HG02970 (cell line): ENCODE measurements around the gene RAB8B.

Source experiments
- ATAC-seq: cut with Tn5 transposase; IDR thresholded peaks from one replicate; pipeline ENCODE4 v1.9.1; 2021; ENCODE audit warnings: mild to moderate bottlenecking, moderate library complexity, moderate number of reproducible peaks; ENCODE audit not compliant: unreplicated experiment, low FRiP score

RAB8B gene

DNA sequence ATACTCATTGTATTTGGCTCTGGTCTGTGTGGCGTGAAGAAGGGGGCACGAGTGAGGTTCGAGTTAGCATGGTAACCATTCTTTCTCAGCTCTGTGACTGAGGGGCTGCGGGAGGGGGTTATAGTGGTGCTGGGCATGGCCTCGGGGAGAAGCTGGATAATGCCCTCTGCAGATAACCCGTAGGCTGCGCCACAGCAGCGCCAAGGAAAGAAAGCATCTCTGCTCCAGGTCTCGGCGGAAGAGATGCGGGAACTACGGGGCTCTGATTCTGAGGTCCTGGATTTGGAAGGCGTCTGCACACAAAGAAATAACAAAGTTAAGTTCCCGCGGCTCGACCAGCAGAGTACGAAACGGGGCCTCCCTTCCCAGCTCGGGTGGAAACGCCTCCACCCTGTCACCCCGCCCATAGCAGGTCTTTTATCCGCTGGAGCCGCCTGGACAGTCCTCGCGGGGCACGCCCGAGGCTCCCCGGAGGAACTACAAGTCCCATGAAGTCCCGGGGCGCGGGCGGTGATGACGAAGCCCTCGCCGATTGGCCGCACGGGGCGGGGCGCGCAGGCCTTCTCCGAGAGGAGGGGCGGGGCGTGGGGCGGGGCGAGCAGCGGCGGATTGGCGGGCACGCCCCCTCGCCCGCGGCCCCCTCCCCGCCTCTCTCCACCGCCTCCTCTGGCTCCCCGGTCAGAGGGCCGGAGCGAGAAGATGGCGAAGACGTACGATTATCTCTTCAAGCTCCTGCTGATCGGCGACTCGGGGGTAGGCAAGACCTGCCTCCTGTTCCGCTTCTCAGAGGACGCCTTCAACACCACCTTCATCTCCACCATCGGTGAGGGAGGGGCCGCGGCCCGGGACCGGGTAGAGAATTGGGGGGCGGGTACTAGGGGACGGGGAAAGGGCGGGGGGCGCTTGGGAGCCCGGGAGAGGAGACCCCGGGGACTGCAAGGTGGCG, at the start of gene RAB8B:
TSS of gene RAB8B (plus strand) at position 681 of the 946 bp plus-strand sequence. CDS start at position 700, 19 bp downstream.
- ATAC-seq = peak; percentile 77

GRCh38 chr15:63140936-63141335, 48.5 kb upstream of the RAB8B start:
- no peak for ATAC-seq

GRCh38 chr15:63145426-63145825, 44.0 kb upstream of the RAB8B start:
- no peak for ATAC-seq

GRCh38 chr15:63146684-63147083, 42.7 kb upstream of the RAB8B start:
- ATAC-seq = no peak

GRCh38 chr15:63151665-63152064, 37.7 kb upstream of the RAB8B start:
- no peak for ATAC-seq

GRCh38 chr15:63155486-63155885, 33.9 kb upstream of the RAB8B start:
- ATAC-seq = no peak

DNA sequence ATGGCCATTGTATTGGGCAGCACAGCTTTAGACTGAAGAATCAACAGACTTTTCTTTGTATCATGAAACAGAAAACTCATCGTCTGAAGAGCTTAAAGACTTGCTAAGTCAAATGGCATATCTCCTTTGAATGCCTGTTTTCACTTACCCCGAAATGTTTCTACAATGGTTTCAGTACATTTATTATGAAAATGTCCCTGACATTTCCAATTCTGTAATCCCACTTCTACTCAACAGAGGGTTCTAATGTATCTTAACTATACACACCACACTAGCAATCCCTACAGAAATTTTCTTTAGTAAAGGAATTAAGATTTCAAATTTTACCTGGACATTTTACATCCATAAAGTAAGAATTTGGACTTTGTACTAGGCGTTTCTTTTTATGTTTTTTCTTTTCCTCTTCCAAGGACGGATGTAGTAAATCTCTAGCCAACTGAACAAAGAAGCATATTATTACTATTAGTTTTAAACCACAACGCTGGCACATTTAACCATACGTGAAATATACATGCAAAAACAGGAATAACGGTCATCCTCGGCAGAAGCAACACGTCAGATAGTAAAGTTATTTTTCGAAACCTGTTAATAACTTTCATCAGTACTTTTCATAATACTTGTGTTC, 33.2 kb upstream of the RAB8B start:
- no peak for ATAC-seq

- no peak for ATAC-seq
Measured at GRCh38 chr15:63156755-63157117, 32.7 kb upstream of the RAB8B start.

GRCh38 chr15:63157118-63157843, 32.1 kb upstream of the RAB8B start, which contains the start of gene RPS27L:
RPS27L (minus strand) TSS chr15:63157477; CDS start chr15:63157405, 72 bp downstream.
- peak; percentile 90 for ATAC-seq

GRCh38 chr15:63157891-63158431, 31.4 kb upstream of the RAB8B start:
- ATAC-seq = peak; percentile 9

DNA sequence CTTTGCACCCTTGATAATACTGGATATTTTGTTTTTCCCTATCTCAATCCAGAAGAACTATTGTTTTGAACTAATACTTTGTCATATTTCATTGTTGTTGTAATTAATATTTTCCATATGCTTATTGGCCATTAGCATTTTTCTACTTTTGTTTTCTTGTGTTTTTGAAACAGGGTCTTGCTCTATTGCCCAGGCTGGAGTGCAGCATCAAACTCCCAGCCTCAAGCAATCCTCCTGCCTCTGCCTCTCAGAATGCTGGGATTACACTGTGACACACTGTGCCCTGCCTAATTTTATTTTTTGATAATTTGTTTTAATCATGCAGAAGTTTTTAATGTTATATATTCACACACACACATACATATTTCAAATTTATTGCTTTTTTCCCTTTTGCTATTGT, 28.8 kb upstream of the RAB8B start:
- no peak for ATAC-seq

- ATAC-seq = no peak
Measured at GRCh38 chr15:63163217-63163616, 26.2 kb upstream of the RAB8B start.

DNA sequence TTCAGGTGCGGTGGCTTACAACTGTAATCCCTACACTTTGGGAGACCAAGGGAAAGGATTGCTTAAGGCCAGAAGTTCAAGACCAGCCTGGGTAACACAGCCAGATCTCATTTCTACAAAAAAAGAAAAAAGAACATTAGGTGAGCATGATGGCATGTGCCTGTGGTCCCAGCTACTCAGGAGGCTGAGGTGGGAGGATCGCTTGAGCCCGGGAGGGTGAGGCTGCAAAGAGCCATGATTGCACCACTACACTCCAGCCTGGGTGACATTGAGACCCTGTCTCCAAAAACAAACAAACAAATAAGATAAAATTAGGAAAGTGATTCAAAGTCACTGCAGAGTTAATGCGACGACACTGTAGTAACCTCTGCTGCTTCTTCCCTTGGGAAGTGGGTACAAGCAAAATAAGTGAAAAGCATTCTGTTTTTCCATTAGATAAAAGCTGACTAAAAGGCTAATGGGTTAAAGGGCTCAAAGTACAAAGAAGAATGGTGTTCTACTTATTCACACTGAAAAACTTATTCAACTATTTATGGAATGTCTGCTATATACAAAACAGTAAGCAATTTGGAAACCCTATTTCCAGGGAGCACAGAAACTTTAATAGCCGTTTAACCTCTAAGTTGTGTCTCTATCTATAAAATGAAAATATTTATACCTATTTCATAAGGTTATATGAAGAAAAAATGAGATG, 24.1 kb upstream of the RAB8B start:
- ATAC-seq = no peak

GRCh38 chr15:63166219-63166618, 23.2 kb upstream of the RAB8B start:
- no peak for ATAC-seq

DNA sequence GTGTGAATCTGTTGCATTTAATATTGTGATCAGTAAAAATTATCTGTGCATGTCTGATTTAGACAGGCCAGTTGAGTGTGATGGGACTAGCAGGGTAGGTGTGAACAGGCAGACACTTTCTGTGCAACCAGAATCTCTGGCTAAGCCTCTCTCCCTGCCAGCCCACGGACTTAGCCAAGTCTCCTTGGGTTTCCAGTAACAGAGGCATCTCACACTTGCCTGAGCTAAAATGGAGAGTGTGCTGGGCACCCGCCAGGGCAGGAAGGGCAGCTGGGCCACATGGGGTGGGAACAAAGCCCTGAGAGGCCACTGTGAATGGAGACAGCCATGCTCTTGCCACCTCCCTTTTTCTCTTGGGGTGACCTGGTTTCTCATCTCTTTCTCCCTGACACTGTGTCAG, 19.6 kb upstream of the RAB8B start:
- no peak for ATAC-seq

DNA sequence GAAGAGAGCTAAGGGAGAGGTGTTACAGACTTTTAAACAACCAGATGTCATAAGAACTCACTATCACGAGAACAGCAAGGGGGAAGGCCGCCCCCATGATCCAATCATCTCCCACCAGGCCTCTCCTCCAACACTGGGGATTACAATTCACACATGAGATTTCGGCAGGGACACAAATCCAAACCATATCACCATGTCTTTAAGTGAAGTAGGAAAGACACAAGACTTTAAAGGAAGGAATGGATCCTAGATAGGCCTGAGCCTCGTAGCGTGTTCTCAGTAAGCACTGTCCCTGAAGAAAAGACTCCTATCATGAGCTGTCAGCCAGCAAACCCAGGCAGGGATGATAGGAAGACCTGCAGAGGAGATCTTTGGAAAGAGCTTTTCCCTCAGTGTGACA, 17.0 kb upstream of the RAB8B start:
- ATAC-seq = no peak

- ATAC-seq = no peak
Measured at GRCh38 chr15:63172851-63173451, 16.5 kb upstream of the RAB8B start.

DNA sequence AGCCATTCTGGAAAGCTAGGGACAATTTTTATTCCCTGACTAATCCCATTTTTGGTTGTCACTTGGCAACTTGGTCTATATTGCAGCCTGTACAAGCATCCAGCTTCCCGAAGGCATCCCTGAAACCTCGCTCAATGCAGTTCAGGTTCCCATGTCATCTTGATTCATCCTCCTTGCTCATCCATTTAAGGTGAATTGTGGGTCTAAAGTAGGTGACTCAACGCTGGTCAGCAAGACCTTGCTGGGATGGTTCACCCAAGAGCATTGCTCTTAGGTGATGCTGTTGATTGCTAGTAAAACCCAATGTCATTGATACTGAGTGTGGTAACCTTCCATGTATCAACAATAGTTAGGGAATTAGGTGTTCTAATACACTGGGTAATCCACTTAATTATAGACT, 13.1 kb upstream of the RAB8B start:
- no peak for ATAC-seq

DNA sequence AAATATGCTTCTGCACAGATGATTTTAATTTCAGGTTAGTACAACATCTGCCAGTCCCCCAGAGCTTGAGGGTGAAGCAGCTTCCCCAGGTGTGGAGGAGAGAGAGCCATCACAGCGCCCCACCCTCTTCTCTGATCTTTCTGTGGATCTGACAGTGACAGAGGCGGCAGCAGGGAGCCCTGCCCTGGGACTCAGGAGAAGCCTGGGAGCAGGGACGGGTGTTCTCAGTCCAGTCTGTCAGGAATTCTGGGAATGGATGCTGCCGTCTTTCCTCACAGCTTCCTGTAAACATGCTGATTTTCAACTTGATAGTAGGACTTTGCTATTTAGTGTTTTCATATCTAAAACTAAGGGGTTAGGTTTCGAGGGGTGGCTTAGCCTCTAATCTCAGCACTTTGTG, 11.4 kb upstream of the RAB8B start:
- ATAC-seq = no peak

DNA sequence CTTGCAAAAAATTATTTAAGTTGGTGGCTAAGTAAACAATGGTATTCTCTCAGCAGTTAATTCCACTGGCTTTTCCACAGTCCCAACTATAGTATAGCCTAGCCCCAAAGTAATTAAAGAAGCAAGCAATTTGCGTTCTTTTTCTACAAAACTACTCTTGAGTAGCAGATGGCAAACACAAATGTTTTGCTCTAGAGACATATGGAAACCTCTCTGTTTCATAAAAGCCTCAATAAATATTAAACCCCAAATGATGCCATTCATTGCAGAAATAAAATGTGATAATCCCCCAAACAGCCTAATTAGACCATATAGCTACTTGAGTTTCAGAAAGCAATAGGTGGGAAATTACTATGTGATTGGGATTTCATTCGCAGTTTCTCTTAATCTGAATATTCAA, 8.7 kb upstream of the RAB8B start:
- ATAC-seq = no peak
